ENCODE results near the gene OSBPL7.
A peak's percentile ranks its signal among the peaks of the same experiment; 100 is the strongest.

OSBPL7 gene

GRCh38 chr17:47820033-47820789 lies 1.4 kb downstream of the OSBPL7 start:
- no peak for DNase-seq

- DNase-seq = no peak
These were observed 2.1 kb downstream of the OSBPL7 start for GRCh38 chr17:47819475-47819874.

GRCh38 chr17:47818002-47818695 lies 3.4 kb downstream of the OSBPL7 start:
- DNase-seq = no peak

GRCh38 chr17:47816947-47817346 lies 4.6 kb downstream of the OSBPL7 start:
- DNase-seq = no peak

- DNase-seq = no peak
These were observed 5.4 kb downstream of the OSBPL7 start for GRCh38 chr17:47816111-47816735.

GRCh38 chr17:47815106-47815918 lies 6.3 kb downstream of the OSBPL7 start:
- no peak for DNase-seq

- DNase-seq = no peak
These were observed 8.0 kb downstream of the OSBPL7 start for GRCh38 chr17:47813512-47814031.

GRCh38 chr17:47813077-47813476 lies 8.5 kb downstream of the OSBPL7 start:
- DNase-seq = no peak

GRCh38 chr17:47812146-47812920 lies 9.3 kb downstream of the OSBPL7 start:
- no peak for DNase-seq

- no peak for DNase-seq
These were observed 9.9 kb downstream of the OSBPL7 start for GRCh38 chr17:47811709-47812108.

GRCh38 chr17:47810901-47811635 lies 10.5 kb downstream of the OSBPL7 start:
- DNase-seq = no peak

GRCh38 chr17:47810200-47810821 lies 11.3 kb downstream of the OSBPL7 start:
- DNase-seq = peak; percentile 35

- DNase-seq = no peak
These were observed 12.6 kb downstream of the OSBPL7 start for GRCh38 chr17:47808830-47809480.

- no peak for DNase-seq
These were observed 13.4 kb downstream of the OSBPL7 start for GRCh38 chr17:47808036-47808829.

GRCh38 chr17:47807421-47807820 lies 14.2 kb downstream of the OSBPL7 start:
- DNase-seq = no peak

GRCh38 chr17:47806913-47807255 lies 14.7 kb downstream of the OSBPL7 start:
- DNase-seq = no peak

- no peak for DNase-seq
These were observed 15.3 kb downstream of the OSBPL7 start for GRCh38 chr17:47806026-47806912.

- DNase-seq = no peak
These were observed 17.1 kb downstream of the OSBPL7 start for GRCh38 chr17:47804461-47804860.
